GM19193 (cell line): ENCODE data around the gene FOXN1.
A peak's percentile ranks its signal among the peaks of the same experiment; 100 is the strongest.

Experiments
- POLR2A ChIP-seq: IDR thresholded peaks from 4 replicates; pipeline ENCODE4 v1.6.1; 2011; ENCODE audit not compliant: insufficient read depth, insufficient read length; ENCODE audit errors: extremely low read depth

Gene FOXN1

DNA sequence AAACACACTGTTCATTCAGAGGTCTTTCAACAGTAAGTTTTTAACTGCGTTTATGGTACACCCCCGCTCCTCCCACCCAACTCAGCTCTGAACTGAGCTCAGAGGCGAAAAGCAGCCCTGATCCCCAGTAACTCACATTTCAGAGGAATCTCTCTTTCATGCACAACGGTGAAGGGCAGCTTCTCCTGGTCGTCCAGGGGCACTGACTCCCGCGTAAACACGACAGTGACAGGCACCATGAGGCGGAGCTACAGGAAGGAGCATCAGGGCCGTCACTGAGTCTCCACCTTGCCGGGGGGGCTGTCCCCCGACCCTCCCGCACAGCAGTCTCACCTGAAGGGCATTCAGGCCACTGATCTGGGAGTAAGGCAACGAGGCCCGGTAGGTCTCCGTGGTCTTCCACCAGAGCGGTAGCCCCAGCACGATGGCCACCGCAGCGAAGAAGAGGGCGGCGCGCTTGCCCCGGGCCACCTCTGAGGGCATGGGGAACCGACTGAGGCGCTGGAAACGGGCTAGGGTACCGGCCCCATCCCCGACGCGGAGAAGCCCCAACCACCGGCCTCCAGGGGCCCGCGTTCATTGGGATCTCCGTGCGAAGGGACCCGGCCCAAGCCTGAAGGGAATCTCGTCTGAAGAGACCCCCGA is 64.7 kb downstream of the FOXN1 start:
- no peak for TF ChIP-seq POLR2A

- TF ChIP-seq POLR2A, result peak; percentile 90
Measured at GRCh38 chr17:28571361-28572122, 65.4 kb downstream of the FOXN1 start, which contains the start of gene PIGS. Gene PIGS (minus strand): TSS chr17:28571524. CDS start chr17:28571496, 28 bp downstream.

- TF ChIP-seq POLR2A, result no peak
Measured at GRCh38 chr17:28572259-28573039, 66.3 kb downstream of the FOXN1 start.

DNA sequence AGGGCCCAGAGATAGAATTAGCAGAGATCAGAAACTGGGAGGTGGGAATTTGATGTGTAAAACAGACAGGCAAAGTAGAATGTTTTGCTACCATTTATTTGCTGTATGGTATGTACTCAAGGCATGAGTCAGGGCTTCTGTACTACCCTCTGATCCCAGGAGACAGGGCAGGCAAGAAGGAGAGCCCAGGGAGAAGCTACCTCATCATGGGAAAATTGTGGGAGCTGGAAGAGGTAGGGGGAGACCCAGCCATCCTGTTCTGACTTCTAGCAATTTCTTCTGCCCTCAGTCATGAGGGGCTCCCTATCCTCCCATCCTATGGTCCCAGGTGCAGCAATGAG is 66.9 kb downstream of the FOXN1 start:
- TF ChIP-seq POLR2A, result no peak

DNA sequence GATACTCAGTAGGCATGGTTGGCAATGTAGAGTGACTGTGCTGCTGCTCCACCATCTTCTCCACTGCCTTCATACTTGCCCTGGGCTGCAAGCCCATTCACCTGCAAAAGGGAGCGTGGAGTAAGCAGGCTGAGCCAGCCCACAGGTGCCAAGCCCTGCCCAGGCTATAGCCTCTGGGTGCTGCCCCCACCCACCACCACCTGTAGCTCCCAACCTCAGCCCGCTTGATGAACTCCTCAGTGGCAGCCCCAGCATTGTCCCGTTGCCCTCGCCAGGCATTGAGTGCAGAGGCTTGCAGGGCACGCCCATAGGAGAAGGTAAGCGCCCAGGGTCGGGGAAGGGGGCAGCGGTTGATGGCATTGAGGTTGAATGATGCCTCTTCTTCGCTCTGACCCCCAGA is 67.4 kb downstream of the FOXN1 start:
- TF ChIP-seq POLR2A, result no peak

- no peak for TF ChIP-seq POLR2A
Measured at GRCh38 chr17:28573966-28574480, 67.9 kb downstream of the FOXN1 start.

GRCh38 chr17:28574526-28574925 is 68.4 kb downstream of the FOXN1 start:
- no peak for TF ChIP-seq POLR2A

DNA sequence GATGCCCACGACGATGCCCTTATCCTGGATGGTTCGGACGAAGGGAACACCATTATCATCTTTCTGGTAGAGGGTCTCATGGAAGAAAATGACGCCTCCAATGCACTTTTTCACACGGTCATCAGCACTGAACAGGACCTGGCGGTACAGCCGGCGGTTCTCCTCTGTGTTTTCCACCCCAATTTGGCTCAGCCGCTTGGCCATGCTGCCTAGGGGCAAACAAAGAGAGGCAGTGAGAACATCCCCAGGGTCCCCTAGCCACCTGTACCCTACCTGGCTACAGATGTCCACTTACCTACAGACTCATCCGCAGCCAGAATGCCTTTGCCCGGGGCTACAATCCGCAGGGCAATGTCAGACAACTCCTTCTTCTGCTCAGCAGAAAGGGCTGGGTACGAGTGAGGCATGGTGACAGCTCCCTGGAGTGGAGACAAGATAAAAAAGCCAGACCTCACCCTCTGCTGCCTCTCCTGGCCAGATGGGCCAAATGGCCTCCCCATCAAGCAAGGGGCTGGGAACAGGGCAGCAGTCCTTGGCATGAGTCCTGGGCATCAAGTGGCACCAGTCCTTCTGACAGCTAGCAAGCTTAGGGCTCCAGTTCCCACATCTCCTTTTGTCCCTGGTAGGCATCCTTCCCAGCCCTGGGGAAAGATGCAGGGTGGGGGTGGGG is 69.1 kb downstream of the FOXN1 start:
- no peak for TF ChIP-seq POLR2A

DNA sequence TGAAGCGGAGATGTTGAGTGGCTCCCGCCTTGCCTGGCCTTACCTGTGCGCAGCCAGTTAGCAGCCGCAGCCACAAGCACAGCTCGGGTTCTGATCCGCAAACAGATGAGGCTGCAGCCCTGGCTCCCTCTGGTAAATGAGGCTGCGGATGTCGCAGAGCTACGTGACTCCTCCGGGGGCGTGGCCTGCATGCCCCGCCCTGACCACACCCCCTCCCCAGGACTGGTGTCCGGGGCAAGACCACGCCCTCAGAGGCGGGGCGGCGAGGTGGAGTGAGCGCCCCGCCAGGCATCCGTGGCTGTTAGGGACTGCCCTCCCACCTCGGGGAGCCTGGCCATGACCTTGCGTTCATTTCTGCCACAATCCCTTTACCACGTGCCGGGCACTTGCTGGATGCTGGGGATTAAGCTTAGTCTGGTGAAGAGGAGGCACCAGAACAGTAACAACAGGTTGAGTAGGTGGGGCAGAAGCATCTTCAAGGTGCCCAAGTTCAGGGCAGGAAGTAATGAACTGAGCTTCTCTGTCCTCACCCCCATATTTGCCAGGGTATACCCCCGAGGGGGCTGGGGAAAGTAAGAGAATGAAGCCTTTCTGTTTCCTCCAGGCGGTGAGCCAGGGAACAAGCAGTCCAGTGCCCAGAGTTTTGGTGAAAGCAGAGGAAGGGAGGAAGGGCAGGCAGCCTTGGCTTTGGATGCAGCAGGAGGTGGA is 70.8 kb downstream of the FOXN1 start, which contains the start of gene ALDOC:
Gene ALDOC, minus strand, starts transcription at position 138 of the 708 bp plus-strand sequence. CDS start 1,363 bp downstream, outside the sequence.
- TF ChIP-seq POLR2A, result peak; percentile 77

GRCh38 chr17:28577466-28577824 is 71.3 kb downstream of the FOXN1 start:
- TF ChIP-seq POLR2A, result no peak

- no peak for TF ChIP-seq POLR2A
Measured at GRCh38 chr17:28578246-28579195, 72.4 kb downstream of the FOXN1 start.

- no peak for TF ChIP-seq POLR2A
Measured at GRCh38 chr17:28579526-28579925, 73.4 kb downstream of the FOXN1 start.

- TF ChIP-seq POLR2A, result no peak
Measured at GRCh38 chr17:28580959-28581358, 74.8 kb downstream of the FOXN1 start.

DNA sequence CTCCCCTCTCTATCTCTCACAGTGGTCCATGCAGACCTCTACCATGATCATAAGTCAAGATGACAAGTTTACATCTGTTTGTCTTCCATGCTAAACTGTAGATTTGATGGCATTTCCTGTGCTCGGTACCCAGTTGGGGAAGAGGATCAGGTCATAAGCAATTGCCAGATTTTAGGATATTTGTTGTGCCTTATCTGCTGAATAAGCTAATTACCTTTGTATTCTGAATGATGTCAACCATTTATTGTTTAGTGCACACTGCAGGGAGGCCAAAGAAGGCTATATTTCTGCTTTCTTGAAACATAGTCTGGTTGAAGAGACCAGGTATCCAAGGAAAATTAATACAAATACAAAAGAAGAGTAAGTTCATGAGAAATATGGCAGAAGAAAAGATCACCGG is 76.4 kb downstream of the FOXN1 start:
- no peak for TF ChIP-seq POLR2A

GRCh38 chr17:28584434-28584833 is 78.3 kb downstream of the FOXN1 start:
- no peak for TF ChIP-seq POLR2A
